Activated T-helper 2 cell treated with anti-CD3 and anti-CD28 coated beads, Interferon-gamma antibody, Interleukin-2, Interleukin-4, amounts not matched to agents 10 μg/mL and 5 μg/mL and 100 μg/mL, durations not matched to agents 14 hours and 24 hours and 36 hours (primary cell): ENCODE results near the gene ALDH18A1. TPM values are rescaled to one million over a fixed set of nuclear protein-coding genes. Genes with fewer than 3 reads are reported as not detected.

Experiments
- DNase-seq: peaks from one replicate; pipeline ENCODE4 v3.0.0; 2021; ENCODE audit warnings: low spot score
- H3K27ac Mint-ChIP-seq: one replicate; pipeline ENCODE4 v1.8.0; 2021; ENCODE audit warnings: mixed read lengths
- H3K27me3 Mint-ChIP-seq: one replicate; pipeline ENCODE4 v1.8.0; 2021; ENCODE audit warnings: low read depth, mixed read lengths
- H3K36me3 Mint-ChIP-seq: one replicate; pipeline ENCODE4 v1.8.0; 2021; ENCODE audit warnings: low read depth, mixed read lengths
- H3K4me1 Mint-ChIP-seq: one replicate; pipeline ENCODE4 v1.8.0; 2021; ENCODE audit warnings: low read depth, mixed read lengths
- H3K4me3 Mint-ChIP-seq: one replicate; pipeline ENCODE4 v1.8.0; 2021; ENCODE audit warnings: low read depth, mild to moderate bottlenecking, moderate library complexity, mixed read lengths
- H3K9me3 Mint-ChIP-seq: one replicate; pipeline ENCODE4 v1.8.0; 2021; ENCODE audit warnings: mixed read lengths
- intact Hi-C: fragments of 100-400 bp; cut with micrococcal nuclease; formaldehyde crosslinking; loops from one replicate; pipeline ENCODE4 v1.15.1; 2023
- total RNA-seq: library from RNA; stranded (reverse); gene quantifications from 2 replicates; pipeline ENCODE4 v1.2.3, GENCODE V29; 2022

ALDH18A1 gene
- 121 and 127 TPM in 2 replicates for total RNA-seq

GRCh38 chr10:95656291-95657164, at the start of gene ALDH18A1:
Gene ALDH18A1, minus strand, starts transcription at chr10:95656711. Its CDS starts 3,334 bp downstream, at chr10:95653377.
- Mint-ChIP-seq H3K27me3 (no peaks in the 10 kb centered on the region), H3K36me3 (peaks cover 37% of the 10 kb centered on the region), H3K4me1 (peaks cover 17% of the 10 kb centered on the region), H3K4me3 (peak within 1 kb of the TSS; percentile 97), H3K27ac (peak within 1 kb of the TSS; percentile 97), H3K9me3 (peaks cover 24% of the 10 kb centered on the region)
- intact Hi-C loops, result loop anchor here (1.0 to 10.0 kb wide), 3 partner anchors 38 to 1952 kb away; partner anchors contain the start of gene FRA10AC1
- peak; percentile 87 for DNase-seq

GRCh38 chr10:95698415-95698814, 41.9 kb upstream of the ALDH18A1 start:
- Mint-ChIP-seq H3K4me1 (peaks cover 7% of the 10 kb centered on the region), H3K27ac (no peak overlapping the region), H3K36me3 (peaks cover 15% of the 10 kb centered on the region), H3K9me3 (peaks cover 9% of the 10 kb centered on the region), H3K27me3 (peaks cover 4% of the 10 kb centered on the region), H3K4me3 (no peak overlapping the region)
- no peak for DNase-seq
- intact Hi-C loops, result loop anchor here (10.0 kb wide), 1 partner anchor 266 kb away; no protein-coding TSS in a partner anchor

- Mint-ChIP-seq H3K9me3 (peaks cover 9% of the 10 kb centered on the region), H3K4me1 (peaks cover 13% of the 10 kb centered on the region), H3K36me3 (peaks cover 25% of the 10 kb centered on the region), H3K4me3 (no peak overlapping the region), H3K27ac (no peak overlapping the region), H3K27me3 (peaks cover 4% of the 10 kb centered on the region)
- no peak for DNase-seq
- intact Hi-C loops, result loop anchor here (10.0 kb wide), 1 partner anchor 267 kb away; no protein-coding TSS in a partner anchor
These were observed 40.9 kb upstream of the ALDH18A1 start for GRCh38 chr10:95697429-95697828.

GRCh38 chr10:95694665-95695064, 38.2 kb upstream of the ALDH18A1 start:
- Mint-ChIP-seq H3K9me3 (peaks cover 9% of the 10 kb centered on the region), H3K36me3 (peaks cover 52% of the 10 kb centered on the region), H3K4me1 (peaks cover 34% of the 10 kb centered on the region), H3K4me3 (no peak overlapping the region), H3K27ac (peak overlapping the region; percentile 69), H3K27me3 (peaks cover under 1% of the 10 kb centered on the region)
- no peak for DNase-seq
- intact Hi-C loops, result loop anchor here (1.0 to 10.0 kb wide), 9 partner anchors 38 to 436 kb away; partner anchors contain the start of genes ALDH18A1, CC2D2B, CCNJ and SORBS1

GRCh38 chr10:95693668-95694534, 37.4 kb upstream of the ALDH18A1 start, which contains the start of gene TCTN3:
Gene TCTN3, minus strand, starts transcription at chr10:95693927. Its CDS starts 28 bp downstream, at chr10:95693899.
- Mint-ChIP-seq H3K9me3 (peaks cover 9% of the 10 kb centered on the region), H3K27me3 (no peaks in the 10 kb centered on the region), H3K27ac (peak within 1 kb of the TSS; percentile 97), H3K4me1 (peaks cover 39% of the 10 kb centered on the region), H3K4me3 (peak within 1 kb of the TSS; percentile 99), H3K36me3 (peaks cover 58% of the 10 kb centered on the region)
- DNase-seq, result peak; percentile 97
- intact Hi-C loops, result loop anchor here (1.0 to 10.0 kb wide), 9 partner anchors 38 to 437 kb away; partner anchors contain the start of genes ALDH18A1, CC2D2B, CCNJ and SORBS1

GRCh38 chr10:95693071-95693667, 36.7 kb upstream of the ALDH18A1 start:
- H3K9me3 Mint-ChIP-seq, result peaks cover 6% of the 10 kb centered on the region
- no peak for DNase-seq
- H3K27ac Mint-ChIP-seq, result peak overlapping the region; percentile 97
- peaks cover 64% of the 10 kb centered on the region for H3K36me3 Mint-ChIP-seq
- intact Hi-C loops, result loop anchor here (5.0 to 10.0 kb wide), 3 partner anchors 214 to 349 kb away; partner anchors contain the start of genes CC2D2B and CCNJ
- no peaks in the 10 kb centered on the region for H3K27me3 Mint-ChIP-seq
- peaks cover 46% of the 10 kb centered on the region for H3K4me1 Mint-ChIP-seq
- peak overlapping the region; percentile 99 for H3K4me3 Mint-ChIP-seq

- intact Hi-C loops, result loop anchor here (5.0 to 10.0 kb wide), 3 partner anchors 216 to 351 kb away; partner anchors contain the start of genes CC2D2B and CCNJ
- H3K36me3 Mint-ChIP-seq, result peaks cover 70% of the 10 kb centered on the region
- peaks cover 46% of the 10 kb centered on the region for H3K4me1 Mint-ChIP-seq
These were observed 34.8 kb upstream of the ALDH18A1 start for GRCh38 chr10:95691281-95691680.

GRCh38 chr10:95688648-95689047, 32.1 kb upstream of the ALDH18A1 start:
- peaks cover 90% of the 10 kb centered on the region for H3K36me3 Mint-ChIP-seq
- intact Hi-C loops, result no loop called here

More at GRCh38 chr10:95691281-95691680, 34.8 kb upstream of the ALDH18A1 start:
- peak overlapping the region; percentile 28 for H3K27ac Mint-ChIP-seq
- H3K4me3 Mint-ChIP-seq, result peak overlapping the region; percentile 99
- no peaks in the 10 kb centered on the region for H3K27me3 Mint-ChIP-seq
- H3K9me3 Mint-ChIP-seq, result no peaks in the 10 kb centered on the region
- no peak for DNase-seq

GRCh38 chr10:95683966-95684365, 27.5 kb upstream of the ALDH18A1 start:
- intact Hi-C loops, result no loop called here

More at GRCh38 chr10:95688648-95689047, 32.1 kb upstream of the ALDH18A1 start:
- Mint-ChIP-seq H3K27me3 (no peaks in the 10 kb centered on the region), H3K9me3 (no peaks in the 10 kb centered on the region), H3K4me3 (peak overlapping the region; percentile 1), H3K4me1 (peaks cover 39% of the 10 kb centered on the region), H3K27ac (no peak overlapping the region)
- DNase-seq, result no peak

GRCh38 chr10:95675403-95676116, 19.0 kb upstream of the ALDH18A1 start:
- Mint-ChIP-seq H3K27me3 (no peaks in the 10 kb centered on the region), H3K36me3 (peaks cover 55% of the 10 kb centered on the region), H3K27ac (no peak overlapping the region), H3K4me3 (no peak overlapping the region), H3K9me3 (no peaks in the 10 kb centered on the region), H3K4me1 (no peaks in the 10 kb centered on the region)
- intact Hi-C loops, result no loop called here
- DNase-seq, result no peak

More at GRCh38 chr10:95683966-95684365, 27.5 kb upstream of the ALDH18A1 start:
- H3K9me3 Mint-ChIP-seq, result no peaks in the 10 kb centered on the region
- DNase-seq, result no peak
- H3K4me1 Mint-ChIP-seq, result peaks cover 7% of the 10 kb centered on the region
- H3K27me3 Mint-ChIP-seq, result no peaks in the 10 kb centered on the region
- no peak overlapping the region for H3K27ac Mint-ChIP-seq
- H3K36me3 Mint-ChIP-seq, result peaks cover 72% of the 10 kb centered on the region
- no peak overlapping the region for H3K4me3 Mint-ChIP-seq

- H3K36me3 Mint-ChIP-seq, result peaks cover 48% of the 10 kb centered on the region
- H3K4me3 Mint-ChIP-seq, result no peak overlapping the region
- DNase-seq, result no peak
- no peak overlapping the region for H3K27ac Mint-ChIP-seq
- no peaks in the 10 kb centered on the region for H3K27me3 Mint-ChIP-seq
- no peaks in the 10 kb centered on the region for H3K9me3 Mint-ChIP-seq
- intact Hi-C loops, result no loop called here
- no peaks in the 10 kb centered on the region for H3K4me1 Mint-ChIP-seq
These were observed 18.1 kb upstream of the ALDH18A1 start for GRCh38 chr10:95674643-95675042.
